AG09319 (cell line): Measurements from ENCODE around the gene DNAJC13.
"Not testable (repeated sequence)": the region's sequence is repeated elsewhere in the genome, so short reads cannot be mapped to it uniquely, and the experiment has no call there.

Source experiments
- DNase-seq: peaks from one replicate; pipeline ENCODE4 v3.0.0-alpha.2; 2010; ENCODE audit warnings: low read depth; ENCODE audit errors: extremely low read depth
- CTCF ChIP-seq: IDR thresholded peaks from 2 replicates; pipeline ENCODE4 v1.5.1; 2011; ENCODE audit warnings: low read depth, mild to moderate bottlenecking, inconsistent platforms, low read length, moderate library complexity

DNAJC13 gene

GRCh38 chr3:132396255-132396654, 21.0 kb upstream of the DNAJC13 start:
- TF ChIP-seq CTCF = no peak
- no peak for DNase-seq

- not testable (repeated sequence) for DNase-seq
Measured at GRCh38 chr3:132396776-132397175, 20.5 kb upstream of the DNAJC13 start.

- TF ChIP-seq CTCF = peak; percentile 90
- DNase-seq = no peak
Measured at GRCh38 chr3:132399054-132399929, 18.0 kb upstream of the DNAJC13 start.

- TF ChIP-seq CTCF = no peak
- DNase-seq = no peak
Measured at GRCh38 chr3:132401255-132401654, 16.0 kb upstream of the DNAJC13 start.

GRCh38 chr3:132404276-132404675, 13.0 kb upstream of the DNAJC13 start:
- TF ChIP-seq CTCF = no peak
- no peak for DNase-seq

- no peak for DNase-seq
- TF ChIP-seq CTCF = no peak
Measured at GRCh38 chr3:132405188-132405587, 12.1 kb upstream of the DNAJC13 start.

GRCh38 chr3:132405609-132406299, 11.5 kb upstream of the DNAJC13 start:
- DNase-seq = no peak
- no peak for TF ChIP-seq CTCF
